Measurements from ENCODE around the gene ZNF75A.
A peak's percentile ranks its signal among the peaks of the same experiment; 100 is the strongest.

ZNF75A gene

DNA sequence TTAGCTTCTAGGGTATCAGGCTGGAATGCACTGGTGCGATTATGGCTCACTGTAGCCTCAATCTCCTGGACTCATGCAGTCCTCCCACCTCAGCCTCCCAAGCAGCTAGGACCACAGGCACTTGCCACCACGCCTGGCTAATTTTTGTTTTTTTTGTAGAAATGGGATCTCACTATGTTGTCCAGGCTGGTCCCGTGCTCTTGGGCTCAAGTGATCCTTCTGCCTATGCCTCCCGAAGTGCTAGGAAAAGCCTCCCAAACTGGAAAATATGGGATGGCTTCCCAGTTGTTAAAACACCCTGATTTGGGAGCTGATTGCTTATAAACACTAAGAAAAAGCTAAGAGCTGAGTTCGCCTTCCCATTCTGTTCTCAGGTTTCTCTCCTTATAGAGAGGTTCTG, 28.6 kb upstream of the ZNF75A start:
- peaks cover 7% of the 10 kb centered on the region for H3K27me3 Mint-ChIP-seq (ENCODE audit: low read depth)
- peaks cover 21% of the 10 kb centered on the region for H3K9me3 Mint-ChIP-seq
- H3K36me3 Mint-ChIP-seq (ENCODE audit: low read depth): no peaks in the 10 kb centered on the region
- no peaks in the 10 kb centered on the region for H3K4me1 Mint-ChIP-seq (ENCODE audit: low read depth)
- H3K4me3 Mint-ChIP-seq: no peak overlapping the region
- H3K27ac Mint-ChIP-seq: no peak overlapping the region
- no peak for DNase-seq (ENCODE audit: low spot score)

DNA sequence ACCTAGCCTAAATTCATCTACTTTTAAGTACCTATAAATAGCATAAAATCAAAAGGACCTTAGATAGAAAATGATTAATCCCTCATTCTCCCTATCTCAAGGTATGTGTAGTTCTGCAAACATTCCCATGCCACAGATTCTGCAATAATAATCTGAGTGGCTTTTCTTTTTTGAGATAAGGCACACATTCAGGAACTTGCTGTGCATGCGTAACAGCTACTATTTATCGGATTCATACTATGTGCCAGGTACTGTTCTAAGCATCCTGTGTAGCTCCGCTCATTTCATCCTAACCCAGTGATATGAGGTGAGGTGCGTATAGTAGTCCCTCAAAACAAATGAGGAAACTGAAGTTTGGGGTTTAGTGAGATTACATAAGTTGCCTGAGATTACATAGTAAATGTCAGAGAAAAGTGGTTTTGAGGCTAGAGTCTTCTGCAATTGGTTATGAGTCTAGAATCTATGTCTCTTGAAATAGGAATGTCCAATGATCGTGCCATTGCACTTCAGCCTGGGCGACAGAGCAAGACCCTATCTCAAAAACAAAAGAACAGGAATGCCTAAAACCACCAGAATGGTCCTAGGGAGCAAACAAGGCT, 24.0 kb upstream of the ZNF75A start:
- no peak for DNase-seq (ENCODE audit: low spot score)
- Mint-ChIP-seq H3K27me3 (ENCODE audit: low read depth) (peaks cover 7% of the 10 kb centered on the region), H3K27ac (no peak overlapping the region), H3K4me1 (ENCODE audit: low read depth) (peaks cover 18% of the 10 kb centered on the region), H3K4me3 (peak overlapping the region; percentile 15), H3K36me3 (ENCODE audit: low read depth) (peaks cover 27% of the 10 kb centered on the region), H3K9me3 (peaks cover 24% of the 10 kb centered on the region)

DNA sequence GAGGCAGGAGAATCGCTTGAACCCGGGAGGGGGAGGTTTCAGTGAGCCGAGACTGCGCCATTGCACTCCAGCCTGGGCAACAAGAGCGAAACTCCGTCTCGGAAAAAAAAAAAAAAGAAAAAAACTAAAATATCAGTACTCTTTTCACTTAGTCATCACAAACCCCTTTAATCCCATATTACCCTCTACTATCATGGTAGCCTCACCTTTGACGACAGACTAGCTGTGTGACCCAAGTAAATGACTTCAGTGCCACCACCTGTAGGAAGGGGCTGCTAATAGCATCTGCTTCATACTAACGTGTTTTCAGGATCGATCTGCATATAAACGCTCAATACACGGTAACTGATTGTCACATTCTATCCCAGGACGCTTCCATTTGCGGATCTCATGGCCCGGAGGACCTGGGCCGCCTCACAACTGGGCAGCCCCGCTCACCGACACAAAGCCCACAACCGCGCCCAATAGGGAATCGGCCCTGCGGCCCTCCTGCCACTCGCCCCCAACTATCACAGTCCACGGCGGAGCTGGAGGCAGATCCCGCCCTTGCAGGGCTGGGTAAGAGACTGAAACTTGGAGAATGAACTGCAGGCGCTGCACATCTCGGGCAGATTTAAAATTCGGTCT, 23.1 kb upstream of the ZNF75A start:
- no peak for DNase-seq (ENCODE audit: low spot score)
- H3K27me3 Mint-ChIP-seq (ENCODE audit: low read depth): peaks cover 7% of the 10 kb centered on the region
- peak overlapping the region; percentile 88 for H3K4me3 Mint-ChIP-seq
- H3K36me3 Mint-ChIP-seq (ENCODE audit: low read depth): peaks cover 36% of the 10 kb centered on the region
- peak overlapping the region; percentile 99 for H3K27ac Mint-ChIP-seq
- H3K4me1 Mint-ChIP-seq (ENCODE audit: low read depth): peaks cover 18% of the 10 kb centered on the region
- H3K9me3 Mint-ChIP-seq: peaks cover 27% of the 10 kb centered on the region

DNA sequence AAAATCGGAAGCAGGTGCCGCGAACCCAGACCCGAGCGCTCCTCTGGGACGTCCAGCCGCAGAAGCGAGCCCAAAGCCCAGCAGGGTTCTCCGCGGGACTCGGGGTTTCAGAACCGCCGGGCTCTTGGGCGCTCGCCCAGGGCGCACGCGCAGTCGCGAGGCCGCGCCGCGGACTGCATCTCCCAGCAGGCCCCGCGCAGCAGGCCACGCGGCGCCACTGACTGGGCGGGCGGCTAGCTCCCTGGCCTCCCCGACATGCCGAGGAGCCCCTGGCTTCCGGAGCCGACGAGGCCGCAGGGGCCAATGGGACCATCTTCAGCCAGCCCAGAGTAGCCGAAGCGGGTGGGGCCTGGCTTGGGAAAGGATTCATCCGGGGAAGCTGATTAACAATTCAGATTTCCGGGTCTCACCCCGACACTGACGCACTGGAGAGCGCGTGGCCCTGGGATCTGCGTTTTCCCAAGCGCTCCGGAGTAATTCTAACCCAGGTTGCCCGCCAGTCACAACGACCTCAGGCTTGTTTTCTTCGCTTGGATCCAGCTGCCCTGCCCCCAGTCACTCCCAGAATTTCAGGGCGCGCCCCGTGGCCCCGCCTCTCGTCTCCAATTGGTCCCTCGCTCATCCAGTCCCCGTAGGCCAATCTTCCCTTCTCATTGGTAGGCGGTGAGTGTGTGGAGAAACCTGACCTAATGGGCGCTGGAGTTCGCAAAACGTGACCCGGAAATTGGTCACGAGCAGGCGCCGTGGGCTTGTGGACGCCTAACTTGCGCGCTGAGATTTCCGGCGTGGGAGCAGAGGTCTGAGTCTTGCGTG, 22.4 kb upstream of the ZNF75A start, which contains the start of gene ZNF263:
ZNF263 (plus strand) TSS at position 762 of the 813 bp plus-strand sequence. CDS start 328 bp downstream, outside the sequence.
- H3K36me3 Mint-ChIP-seq (ENCODE audit: low read depth): peaks cover 43% of the 10 kb centered on the region
- DNase-seq (ENCODE audit: low spot score): peak; percentile 94
- H3K4me1 Mint-ChIP-seq (ENCODE audit: low read depth): peaks cover 18% of the 10 kb centered on the region
- H3K27ac Mint-ChIP-seq: peak within 1 kb of the TSS; percentile 99
- peak within 1 kb of the TSS; percentile 88 for H3K4me3 Mint-ChIP-seq
- peaks cover 30% of the 10 kb centered on the region for H3K9me3 Mint-ChIP-seq
- peaks cover 3% of the 10 kb centered on the region for H3K27me3 Mint-ChIP-seq (ENCODE audit: low read depth)

DNA sequence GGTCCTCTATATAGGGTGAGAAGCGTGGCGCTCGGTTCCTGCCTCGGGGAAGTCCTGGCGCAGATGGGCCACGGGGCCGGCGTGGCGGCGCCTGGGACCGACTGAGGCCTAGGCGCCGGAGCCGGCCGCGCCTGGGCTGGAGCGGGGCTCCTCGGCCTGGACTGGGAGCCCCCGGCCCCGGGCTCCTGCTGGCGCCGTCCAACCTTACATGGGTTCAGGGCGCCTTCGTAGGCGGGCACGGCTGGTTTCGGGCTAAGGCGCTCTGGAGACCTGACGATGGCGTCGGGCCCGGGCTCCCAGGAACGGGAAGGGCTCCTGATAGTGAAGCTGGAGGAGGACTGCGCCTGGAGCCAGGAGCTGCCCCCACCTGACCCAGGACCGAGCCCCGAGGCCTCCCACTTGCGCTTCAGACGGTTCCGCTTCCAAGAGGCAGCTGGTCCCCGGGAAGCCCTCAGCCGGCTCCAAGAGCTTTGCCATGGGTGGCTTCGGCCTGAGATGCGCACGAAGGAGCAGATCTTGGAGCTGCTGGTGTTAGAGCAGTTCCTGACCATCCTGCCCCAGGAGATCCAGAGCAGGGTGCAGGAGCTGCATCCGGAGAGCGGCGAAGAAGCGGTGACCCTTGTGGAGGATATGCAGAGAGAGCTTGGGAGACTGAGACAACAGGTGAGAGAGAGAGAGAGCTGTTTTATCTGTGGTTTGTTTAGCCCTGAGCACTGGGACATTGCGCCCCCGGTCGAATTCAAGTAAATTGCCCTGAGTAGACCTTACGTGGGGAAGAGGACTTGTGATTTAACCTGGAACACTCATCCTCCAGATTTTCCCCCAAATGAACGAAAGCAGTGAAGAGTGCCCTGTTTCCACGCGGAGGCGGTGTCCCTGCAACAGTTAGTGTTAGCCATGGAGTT, 21.5 kb upstream of the ZNF75A start:
- peaks cover 52% of the 10 kb centered on the region for H3K36me3 Mint-ChIP-seq (ENCODE audit: low read depth)
- peak overlapping the region; percentile 88 for H3K4me3 Mint-ChIP-seq
- no peaks in the 10 kb centered on the region for H3K27me3 Mint-ChIP-seq (ENCODE audit: low read depth)
- DNase-seq (ENCODE audit: low spot score): no peak
- H3K9me3 Mint-ChIP-seq: peaks cover 34% of the 10 kb centered on the region
- H3K4me1 Mint-ChIP-seq (ENCODE audit: low read depth): peaks cover 18% of the 10 kb centered on the region
- H3K27ac Mint-ChIP-seq: peak overlapping the region; percentile 99

DNA sequence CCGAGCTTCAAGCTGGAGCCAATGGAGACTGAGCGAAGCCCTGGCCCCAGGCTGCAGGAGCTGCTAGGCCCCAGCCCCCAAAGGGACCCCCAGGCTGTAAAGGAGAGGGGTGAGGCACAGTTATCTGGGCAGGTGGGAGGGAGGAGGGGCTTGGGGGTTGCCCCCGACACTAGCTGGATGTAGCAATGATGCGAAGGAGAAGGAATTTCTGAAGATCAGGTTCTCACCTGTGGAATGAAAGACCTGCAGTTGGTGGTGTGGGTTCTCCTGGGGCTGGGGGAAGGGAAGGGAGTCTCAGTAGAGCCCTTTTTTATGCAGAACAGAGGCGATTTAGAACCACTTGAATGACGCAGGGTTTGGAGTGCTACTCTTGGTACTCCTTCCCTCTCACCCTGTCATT, 20.2 kb upstream of the ZNF75A start:
- Mint-ChIP-seq H3K9me3 (peaks cover 44% of the 10 kb centered on the region), H3K27ac (no peak overlapping the region), H3K4me1 (ENCODE audit: low read depth) (peaks cover 18% of the 10 kb centered on the region), H3K27me3 (ENCODE audit: low read depth) (no peaks in the 10 kb centered on the region), H3K36me3 (ENCODE audit: low read depth) (peaks cover 65% of the 10 kb centered on the region), H3K4me3 (peak overlapping the region; percentile 88)
- no peak for DNase-seq (ENCODE audit: low spot score)

DNA sequence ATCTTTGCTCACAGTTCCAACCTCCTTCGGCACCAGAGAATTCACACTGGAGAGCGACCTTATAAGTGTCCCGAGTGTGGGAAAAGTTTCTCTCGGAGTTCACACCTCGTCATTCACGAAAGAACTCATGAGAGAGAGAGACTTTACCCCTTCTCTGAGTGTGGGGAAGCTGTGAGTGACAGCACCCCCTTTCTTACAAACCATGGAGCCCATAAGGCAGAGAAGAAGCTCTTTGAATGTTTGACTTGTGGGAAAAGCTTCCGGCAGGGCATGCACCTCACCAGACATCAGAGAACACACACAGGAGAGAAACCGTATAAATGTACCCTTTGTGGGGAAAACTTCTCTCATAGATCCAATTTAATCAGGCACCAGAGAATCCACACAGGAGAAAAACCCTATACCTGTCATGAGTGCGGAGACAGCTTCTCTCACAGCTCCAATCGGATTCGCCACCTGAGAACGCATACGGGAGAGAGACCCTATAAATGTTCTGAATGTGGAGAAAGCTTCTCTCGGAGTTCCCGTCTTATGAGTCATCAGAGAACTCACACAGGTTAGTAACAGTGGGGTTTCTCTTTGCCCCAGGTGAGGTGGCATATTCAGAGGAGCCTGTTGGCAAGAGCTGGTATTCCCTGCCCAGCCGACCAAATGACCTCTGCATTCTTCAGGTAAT, 15.2 kb upstream of the ZNF75A start:
- Mint-ChIP-seq H3K36me3 (ENCODE audit: low read depth) (peaks cover 92% of the 10 kb centered on the region), H3K4me3 (no peak overlapping the region), H3K27ac (no peak overlapping the region), H3K4me1 (ENCODE audit: low read depth) (peaks cover 2% of the 10 kb centered on the region), H3K9me3 (peaks cover 77% of the 10 kb centered on the region), H3K27me3 (ENCODE audit: low read depth) (no peaks in the 10 kb centered on the region)
- no peak for DNase-seq (ENCODE audit: low spot score)

DNA sequence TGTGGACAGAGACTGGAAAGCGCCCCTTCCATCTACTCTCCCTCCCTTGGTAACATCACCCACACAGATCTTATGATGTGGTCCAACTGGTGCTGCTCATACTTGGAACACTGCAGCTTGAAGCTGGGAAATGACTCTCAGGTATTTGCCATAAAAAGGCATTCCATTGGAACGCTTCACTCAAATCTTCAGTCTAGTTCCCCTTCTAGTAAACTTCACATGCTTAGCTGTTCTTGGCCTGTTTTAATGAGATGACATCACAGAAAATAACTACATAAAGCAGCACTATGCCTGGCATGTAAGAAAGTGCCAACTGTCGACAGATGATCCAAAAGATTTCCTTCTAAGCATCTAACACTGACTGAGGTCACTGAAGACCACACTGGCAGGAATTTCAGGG, 12.7 kb upstream of the ZNF75A start:
- DNase-seq (ENCODE audit: low spot score): no peak
- H3K9me3 Mint-ChIP-seq: peaks cover 70% of the 10 kb centered on the region
- no peaks in the 10 kb centered on the region for H3K27me3 Mint-ChIP-seq (ENCODE audit: low read depth)
- no peaks in the 10 kb centered on the region for H3K4me1 Mint-ChIP-seq (ENCODE audit: low read depth)
- H3K27ac Mint-ChIP-seq: no peak overlapping the region
- H3K4me3 Mint-ChIP-seq: no peak overlapping the region
- peaks cover 79% of the 10 kb centered on the region for H3K36me3 Mint-ChIP-seq (ENCODE audit: low read depth)

DNA sequence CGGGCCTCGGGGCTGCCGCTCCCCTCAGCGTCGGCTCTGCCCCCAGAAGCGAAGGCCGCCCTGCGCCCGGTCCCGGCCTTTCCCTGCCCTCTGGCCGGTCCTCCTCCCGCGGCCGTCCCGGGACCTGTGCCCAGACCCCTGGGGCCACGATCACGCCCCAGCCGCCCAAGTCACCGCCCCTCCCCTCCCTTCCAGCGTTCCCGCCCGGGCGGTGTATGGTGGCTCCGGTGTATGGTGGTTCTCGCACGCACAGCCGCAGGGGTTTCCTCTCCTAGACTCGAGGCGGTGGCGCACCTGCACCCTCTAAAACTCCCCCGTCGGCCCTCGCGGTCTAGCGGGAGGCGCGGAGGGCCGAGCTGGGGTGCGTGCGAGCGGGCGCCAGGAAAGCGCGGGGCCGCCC, 10.1 kb upstream of the ZNF75A start:
- no peak for DNase-seq (ENCODE audit: low spot score)
- no peaks in the 10 kb centered on the region for H3K4me1 Mint-ChIP-seq (ENCODE audit: low read depth)
- H3K27ac Mint-ChIP-seq: no peak overlapping the region
- peaks cover 78% of the 10 kb centered on the region for H3K9me3 Mint-ChIP-seq
- H3K36me3 Mint-ChIP-seq (ENCODE audit: low read depth): peaks cover 66% of the 10 kb centered on the region
- no peaks in the 10 kb centered on the region for H3K27me3 Mint-ChIP-seq (ENCODE audit: low read depth)
- H3K4me3 Mint-ChIP-seq: no peak overlapping the region

DNA sequence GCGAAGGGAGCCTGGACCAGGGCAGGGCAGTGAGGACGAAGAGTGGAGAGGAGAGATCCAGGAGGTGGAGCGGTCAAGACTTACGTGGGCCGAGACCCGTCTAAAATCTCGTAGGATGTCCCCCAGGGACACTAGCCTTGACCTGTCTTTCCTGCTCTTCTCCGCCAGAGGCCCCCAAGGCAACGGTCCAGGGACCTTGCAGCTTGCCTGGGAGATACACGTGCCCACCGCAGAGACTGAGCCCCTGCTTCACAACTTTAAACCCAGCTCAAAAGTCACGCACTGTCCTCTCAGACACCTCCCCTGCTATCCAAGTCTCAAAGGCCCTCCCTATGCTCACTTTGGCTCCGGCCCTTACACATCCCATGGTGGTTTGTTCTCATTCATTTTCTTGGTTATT, 9.5 kb upstream of the ZNF75A start:
- H3K4me3 Mint-ChIP-seq: no peak overlapping the region

DNA sequence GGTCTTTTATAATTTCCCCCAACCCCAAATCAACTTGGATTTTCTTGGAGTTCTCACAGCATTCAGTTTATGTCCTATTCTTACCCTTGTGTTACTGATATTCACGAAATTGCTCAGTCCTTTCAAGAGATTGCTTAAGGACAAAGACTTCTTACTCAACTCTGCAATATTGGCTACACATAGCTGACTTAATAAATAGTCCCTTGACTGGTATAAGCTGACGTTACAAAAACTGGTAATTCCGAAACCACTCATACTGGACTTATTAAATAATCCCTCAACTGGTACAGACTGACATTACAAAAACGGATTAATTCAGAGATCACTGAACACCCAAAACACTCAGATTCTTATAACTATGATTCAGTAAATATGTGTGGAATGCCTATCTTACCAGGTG, 927 bp upstream of the ZNF75A start:
- no peak for DNase-seq (ENCODE audit: low spot score)
- H3K4me1 Mint-ChIP-seq (ENCODE audit: low read depth): peaks cover 6% of the 10 kb centered on the region
- peaks cover 65% of the 10 kb centered on the region for H3K9me3 Mint-ChIP-seq
- peak overlapping the region; percentile 83 for H3K27ac Mint-ChIP-seq
- no peaks in the 10 kb centered on the region for H3K27me3 Mint-ChIP-seq (ENCODE audit: low read depth)
- H3K4me3 Mint-ChIP-seq: peak overlapping the region; percentile 81
- peaks cover 75% of the 10 kb centered on the region for H3K36me3 Mint-ChIP-seq (ENCODE audit: low read depth)

More for the DNA sequence above, 9.5 kb upstream of the ZNF75A start:
- Mint-ChIP-seq H3K4me1 (ENCODE audit: low read depth) (no peaks in the 10 kb centered on the region), H3K9me3 (peaks cover 78% of the 10 kb centered on the region), H3K36me3 (ENCODE audit: low read depth) (peaks cover 66% of the 10 kb centered on the region), H3K27ac (no peak overlapping the region), H3K27me3 (ENCODE audit: low read depth) (no peaks in the 10 kb centered on the region)
- DNase-seq (ENCODE audit: low spot score): no peak

DNA sequence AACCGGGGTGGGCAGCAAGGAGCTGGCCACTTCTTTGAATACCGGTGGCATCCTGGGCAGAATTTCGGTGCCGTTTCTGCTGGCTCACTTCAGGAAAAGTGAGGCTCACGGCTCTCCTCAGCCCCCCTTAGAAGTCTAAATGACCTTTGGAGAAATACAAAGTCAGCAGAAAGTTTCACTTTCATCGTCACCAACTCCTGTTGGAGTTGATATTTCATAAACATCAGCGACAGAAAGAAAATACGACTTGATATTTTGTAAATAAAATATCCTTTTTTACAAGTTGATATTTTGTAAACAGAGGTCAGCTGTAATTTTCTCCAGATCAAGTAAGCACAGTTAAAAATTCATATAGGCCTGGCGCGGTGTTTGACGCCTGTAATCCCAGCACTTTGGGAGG, 781 bp downstream of the ZNF75A start:
- DNase-seq (ENCODE audit: low spot score): no peak

DNA sequence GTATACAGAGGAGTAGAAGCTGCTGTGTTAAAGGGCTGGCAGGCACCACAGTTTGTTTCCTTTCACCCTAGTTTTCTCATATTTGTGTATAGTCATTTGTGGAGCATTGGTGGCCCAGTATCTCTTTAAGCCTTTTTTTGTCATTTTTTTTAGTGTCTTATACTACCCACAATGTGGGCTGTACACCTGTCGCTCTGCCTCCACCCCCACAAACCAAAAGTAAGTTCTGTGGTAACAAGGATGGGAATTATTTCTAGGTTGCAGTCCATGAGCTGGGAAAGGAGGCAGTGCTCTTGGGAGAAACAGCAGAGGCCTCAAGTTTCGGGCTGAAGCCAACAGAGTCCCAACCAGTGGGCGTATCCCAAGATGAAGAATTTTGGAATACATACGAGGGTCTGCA, 6.2 kb downstream of the ZNF75A start:
- Mint-ChIP-seq H3K4me1 (ENCODE audit: low read depth) (no peaks in the 10 kb centered on the region), H3K27me3 (ENCODE audit: low read depth) (no peaks in the 10 kb centered on the region), H3K27ac (no peak overlapping the region), H3K36me3 (ENCODE audit: low read depth) (peaks cover 95% of the 10 kb centered on the region), H3K9me3 (peaks cover 75% of the 10 kb centered on the region), H3K4me3 (no peak overlapping the region)
- DNase-seq (ENCODE audit: low spot score): no peak

More for the DNA sequence above, 781 bp downstream of the ZNF75A start:
- Mint-ChIP-seq H3K36me3 (ENCODE audit: low read depth) (peaks cover 73% of the 10 kb centered on the region), H3K9me3 (peaks cover 56% of the 10 kb centered on the region), H3K27me3 (ENCODE audit: low read depth) (no peaks in the 10 kb centered on the region), H3K4me3 (peak overlapping the region; percentile 81), H3K27ac (peak overlapping the region; percentile 82), H3K4me1 (ENCODE audit: low read depth) (peaks cover 6% of the 10 kb centered on the region)
